ENCODE measurements around the gene DONSON. TPM values are rescaled to one million over a fixed set of nuclear protein-coding genes. Genes with fewer than 3 reads are reported as not detected.

The DONSON gene
- total and polyA plus RNA-seq, 9 of the 15 experiments (the other 6 are each of a cell fraction or from before 2014, with no cell fraction given): 26.7 to 124 (median 62.6) TPM

GRCh38 chr21:33542640-33543504, 45.6 kb downstream of the DONSON start, which contains the start of gene SON (continued):
- TF ChIP-seq DMBX1 (CRISPR knock-in tag; IDR thresholded peaks at IDR 0.05; ENCODE audit: borderline replicate concordance): peak; percentile 38; the same call in 1 of the 2 replicates
- peak; percentile 88; the same call in 1 of the 2 replicates for TF ChIP-seq POLR2AphosphoS2 (IDR thresholded peaks at IDR 0.05; ENCODE audit: low read length)
- no peak for TF ChIP-seq E2F5 (CRISPR knock-in tag; IDR thresholded peaks at IDR 0.05)
- TF ChIP-seq GATAD2A (IDR thresholded peaks at IDR 0.05): peak; percentile 48; the same call in 1 of the 2 replicates
- TF ChIP-seq ZNF445 (CRISPR knock-in tag; IDR thresholded peaks at IDR 0.05; ENCODE audit: low read depth): no peak
- peak; percentile 99 for TF ChIP-seq EP400 (IDR thresholded peaks at IDR 0.05)
- TF ChIP-seq CGGBP1 (CRISPR knock-in tag; IDR thresholded peaks at IDR 0.05): peak; percentile 88; the same call in 1 of the 2 replicates
- TF ChIP-seq ATF6 (CRISPR knock-in tag; IDR thresholded peaks at IDR 0.05): no peak
- 0 out of 2 replicates have a peak, but pooled peaks have one; percentile 15 for TF ChIP-seq MYBL2 (IDR thresholded peaks at IDR 0.05; ENCODE audit: low read depth)
- TF ChIP-seq MYBL2 (CRISPR knock-in tag; IDR thresholded peaks at IDR 0.05; ENCODE audit: borderline replicate concordance): no peak
- TF ChIP-seq ZBTB12 (CRISPR knock-in tag; IDR thresholded peaks at IDR 0.05): peak; percentile 73; the same call in 1 of the 2 replicates
- no peak for TF ChIP-seq MIER1 (IDR thresholded peaks at IDR 0.05; ENCODE audit: low read depth)
- TF ChIP-seq ZNF140 (CRISPR knock-in tag; IDR thresholded peaks at IDR 0.05): no peak
- TF ChIP-seq ARID2 (IDR thresholded peaks at IDR 0.05): no peak
- no peak for TF ChIP-seq ZNF57 (CRISPR knock-in tag; IDR thresholded peaks at IDR 0.05)
- TF ChIP-seq MEF2D (tag; conservative IDR thresholded peaks at IDR 0.05; ENCODE audit: low read depth): peak; percentile 51; the same call in 1 of the 2 replicates
- TF ChIP-seq NFATC3 (IDR thresholded peaks at IDR 0.05): no peak
- TF ChIP-seq NFRKB (IDR thresholded peaks at IDR 0.05; ENCODE audit: low read depth): peak; percentile 100
- peak; percentile 99 for TF ChIP-seq ZFX (CRISPR knock-in tag; IDR thresholded peaks at IDR 0.05)
- TF ChIP-seq HNRNPUL1 (IDR thresholded peaks at IDR 0.05; ENCODE audit: low read length): no peak
- TF ChIP-seq ZBTB49 (CRISPR knock-in tag; IDR thresholded peaks at IDR 0.05; ENCODE audit: borderline replicate concordance): no peak
- peak; percentile 61 for TF ChIP-seq RB1 (IDR thresholded peaks at IDR 0.05; ENCODE audit: low read depth)
